GM23248 (cell line): Measurements from ENCODE around the gene PRSS58.

Experiments used
- EZH2 ChIP-seq: fragments of 200-600 bp; sonication (generic); IDR thresholded peaks from 2 replicates; pipeline ENCODE4 v1.6.1; 2018; ENCODE audit warnings: antibody characterized with exemption, mild to moderate bottlenecking; ENCODE audit not compliant: insufficient read depth, poor library complexity, severe bottlenecking
- EZH2phosphoT487 ChIP-seq: fragments of 200-600 bp; sonication (generic); IDR thresholded peaks from 2 replicates; pipeline ENCODE4 v1.6.1; 2018; ENCODE audit warnings: antibody characterized with exemption, moderate library complexity, mild to moderate bottlenecking, low read depth; ENCODE audit not compliant: insufficient read depth

DNA sequence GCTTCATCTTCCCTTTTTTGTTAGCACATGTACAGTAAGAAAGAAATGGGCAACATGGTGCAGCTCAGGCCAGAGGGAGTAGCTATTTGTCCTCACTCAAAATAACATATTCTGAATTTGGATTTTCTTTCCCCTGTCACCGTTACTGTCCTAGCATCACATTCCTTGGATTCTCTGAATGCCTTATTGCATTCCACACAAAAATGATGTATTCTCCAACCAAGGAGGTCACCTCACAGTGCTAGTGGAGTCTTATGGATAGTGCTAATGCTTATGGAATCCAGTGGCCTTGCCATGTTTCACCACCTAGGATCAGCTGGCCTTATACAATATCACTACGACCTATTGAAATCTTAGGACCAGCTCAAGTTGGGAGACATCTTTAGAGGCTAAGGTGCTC is 7.2 kb downstream of the PRSS58 start:
- TF ChIP-seq EZH2 = no peak
- TF ChIP-seq EZH2phosphoT487 = no peak
